NCI-H2081 (cell line): Measurements from ENCODE around the gene PACRGL.
"Not testable (repeated sequence)": the region's sequence is repeated elsewhere in the genome, so short reads cannot be mapped to it uniquely, and the experiment has no call there.

Experiments
- DNase-seq, 2 experiments: peaks; one replicate each; lab custom pipeline; 2025; lab: John Stamatoyannopoulos, UW

Gene PACRGL

GRCh38 chr4:20723463-20723862 is 23.2 kb downstream of the PACRGL start:
- DNase-seq = no peak

DNA sequence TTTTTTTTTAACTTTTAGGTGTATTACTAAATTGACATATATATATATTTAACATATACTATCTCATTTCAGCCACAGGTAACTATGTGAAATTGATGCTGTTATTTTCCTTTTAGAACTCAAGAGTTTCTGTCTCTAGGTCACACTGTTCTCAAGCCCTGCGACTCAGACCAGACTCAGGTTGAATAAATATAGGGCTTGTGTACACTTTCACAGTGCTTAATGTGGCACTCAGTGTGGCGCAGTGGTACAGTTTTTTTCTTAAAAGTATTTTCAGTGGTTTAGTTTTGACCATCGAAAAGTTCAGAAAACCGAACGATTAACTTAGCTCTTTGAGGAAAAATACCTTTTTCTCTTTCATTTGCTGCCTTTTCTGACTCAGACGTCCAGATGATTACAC is 24.7 kb downstream of the PACRGL start:
- no peak for DNase-seq

- DNase-seq = no peak
These were observed 35.7 kb downstream of the PACRGL start for GRCh38 chr4:20735931-20736330.

DNA sequence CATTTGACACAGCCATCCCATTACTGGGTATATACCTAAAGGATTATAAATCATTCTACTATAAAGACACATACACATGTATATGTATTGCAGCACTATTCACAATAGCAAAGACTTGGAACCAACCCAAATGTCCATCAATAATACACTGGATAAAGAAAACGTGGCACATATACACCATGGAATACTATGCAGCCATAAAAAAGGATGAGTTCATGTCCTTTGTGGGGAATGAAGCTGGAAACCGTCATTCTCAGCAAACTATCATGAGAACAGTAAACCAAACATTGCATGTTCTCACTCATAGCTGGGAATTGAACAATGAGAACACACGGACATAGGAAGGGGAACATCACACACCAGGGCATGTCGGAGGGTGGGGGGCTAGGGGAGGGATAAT is 45.7 kb downstream of the PACRGL start:
- not testable (repeated sequence) for DNase-seq

- DNase-seq = no peak
These were observed 52.4 kb downstream of the PACRGL start for GRCh38 chr4:20752641-20753040.

GRCh38 chr4:20754036-20754435 is 53.8 kb downstream of the PACRGL start:
- DNase-seq = no peak

- DNase-seq = peak in 1 of 2 experiments; percentile 0
These were observed 59.8 kb downstream of the PACRGL start for GRCh38 chr4:20760053-20760452.

GRCh38 chr4:20761382-20761781 is 61.1 kb downstream of the PACRGL start:
- no peak for DNase-seq

- no peak for DNase-seq
These were observed 61.6 kb downstream of the PACRGL start for GRCh38 chr4:20761826-20762225.

DNA sequence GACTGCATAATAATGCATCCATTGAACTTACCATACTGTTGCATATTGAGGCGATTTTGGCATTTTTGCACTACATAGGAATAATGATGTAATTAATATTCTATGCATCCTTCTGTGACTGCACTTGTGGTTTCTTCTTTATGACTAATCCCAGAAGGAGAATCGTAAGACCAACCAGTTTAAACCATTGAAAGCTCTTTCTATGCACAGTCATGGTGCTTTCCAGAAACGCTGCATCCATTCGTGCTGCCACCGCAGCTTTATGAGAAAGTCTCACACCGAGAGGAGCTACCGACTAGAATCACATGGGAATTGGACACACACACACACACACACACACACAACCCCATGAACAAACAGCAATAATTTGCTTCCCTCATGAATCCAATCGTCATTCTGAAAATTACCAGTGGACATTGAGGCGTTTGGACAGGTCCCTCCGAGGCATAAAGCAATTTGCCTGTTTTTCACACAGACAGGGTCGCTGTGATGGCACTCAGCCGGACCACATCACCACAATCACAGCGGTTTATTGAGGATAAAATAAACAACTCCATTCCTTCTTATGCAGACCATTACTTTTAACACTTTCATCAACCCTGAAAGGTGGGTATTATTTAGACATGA is 64.2 kb downstream of the PACRGL start:
- no peak for DNase-seq

DNA sequence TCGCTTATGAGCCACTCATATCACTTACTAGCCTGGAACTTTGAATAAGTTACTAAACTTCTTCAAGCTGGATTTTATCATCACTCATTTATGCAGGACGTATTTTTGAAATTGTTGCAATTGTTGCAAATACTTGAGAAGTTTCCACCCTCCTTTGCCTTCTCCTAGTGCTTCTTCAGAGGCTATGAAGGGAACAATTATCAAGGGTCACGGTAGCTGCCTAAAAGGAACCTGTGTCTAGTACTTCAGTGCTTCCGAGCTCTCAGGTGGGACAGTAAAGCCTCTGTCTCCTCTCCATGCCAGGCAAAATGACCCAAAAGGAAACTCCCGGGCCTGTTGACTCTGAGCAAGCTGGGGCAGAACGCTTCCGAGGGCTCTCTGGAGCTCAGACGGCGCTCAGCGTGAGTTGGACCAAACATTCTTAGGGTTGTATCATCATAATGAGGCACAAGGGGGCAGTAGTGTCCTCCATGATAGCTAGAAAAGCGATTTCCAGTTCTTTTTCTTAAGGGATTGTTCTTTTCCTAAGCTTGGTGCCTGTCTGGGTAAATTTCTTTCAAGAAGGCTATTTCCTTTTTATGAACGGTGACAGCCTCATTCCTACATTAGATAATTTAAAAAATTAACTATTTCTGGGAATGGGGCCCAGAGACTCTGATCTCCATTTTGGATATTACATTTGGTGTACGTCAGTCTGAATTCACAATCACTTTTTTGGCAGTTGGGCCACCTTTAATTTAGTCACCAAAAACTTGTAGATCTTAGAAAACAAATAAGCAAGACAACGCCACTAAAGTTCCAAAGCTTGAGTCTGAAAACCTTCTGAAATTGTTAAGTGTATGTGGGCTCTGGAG is 73.1 kb downstream of the PACRGL start:
- peak; percentile 78 for DNase-seq

- DNase-seq = no peak
These were observed 78.6 kb downstream of the PACRGL start for GRCh38 chr4:20778896-20779295.

DNA sequence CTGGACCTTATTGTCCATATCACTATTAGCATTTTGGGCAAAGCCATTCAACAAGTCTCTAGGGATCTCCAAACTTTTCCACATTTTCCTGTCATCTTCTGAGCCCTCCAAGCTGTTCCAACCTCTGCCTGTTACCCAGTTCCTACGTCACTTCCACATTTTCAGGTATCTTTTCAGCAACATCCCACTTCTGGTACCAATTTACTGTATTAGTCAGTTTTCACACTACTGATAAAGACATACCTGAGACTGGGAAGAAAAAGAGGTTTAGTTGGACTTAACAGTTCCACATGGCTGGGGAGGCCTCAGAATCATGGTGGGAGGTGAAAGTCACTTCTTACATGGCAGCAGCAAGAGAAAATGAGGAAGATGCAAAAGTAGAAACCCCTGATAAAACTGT is 82.9 kb downstream of the PACRGL start:
- not testable (repeated sequence) for DNase-seq

- DNase-seq = no peak
These were observed 87.8 kb downstream of the PACRGL start for GRCh38 chr4:20787940-20788665.
